H1 (cell line): ENCODE results near the gene TGM6. TPM values are rescaled to one million over a fixed set of nuclear protein-coding genes. Genes with fewer than 3 reads are reported as not detected.

Source experiments
- CTCF ChIA-PET: fragments of 300-600 bp; sonication (Branson Sonifier 250); formaldehyde crosslinking; loops from one replicate; lab custom pipeline; 2021; ENCODE audit not compliant: partially characterized antibody; lab: Charles Lee
- POLR2A ChIA-PET: fragments of 300-600 bp; sonication (Branson Sonifier 250); formaldehyde crosslinking; loops from one replicate; lab custom pipeline; 2021; ENCODE audit warnings: inconsistent platforms; ENCODE audit not compliant: partially characterized antibody; lab: Charles Lee
- DNase-seq, 2 experiments: peaks; one replicate each; pipeline versions ENCODE4 v3.0.0 to v3.0.0-alpha.2; 2010 to 2022; ENCODE audit warnings: low spot score in 2 of 2, low read depth in 1 of 2, mixed read lengths in 1 of 2
- FAIRE-seq: peaks from 2 replicates; lab custom pipeline; 2011; peaks lifted over from hg19 to GRCh38; lab: Jason Lieb, UNC
- H2AFZ ChIP-seq: 2 replicates; pipeline ENCODE4 v1.8.1; 2012; ENCODE audit warnings: low read length, inconsistent platforms
- H2AK5ac ChIP-seq: 2 replicates; pipeline ENCODE4 v1.6.1; 2013; ENCODE audit warnings: low read depth, low read length
- H2BK120ac ChIP-seq: replicated peaks from 2 replicates; pipeline ENCODE3; 2013; ENCODE audit warnings: low read depth, low read length, inconsistent platforms
- H2BK12ac ChIP-seq: 2 replicates; pipeline ENCODE4 v1.6.1; 2013; ENCODE audit warnings: low read depth, low read length
- H2BK15ac ChIP-seq: 2 replicates; pipeline ENCODE4 v1.6.1; 2013; ENCODE audit warnings: low read length
- H2BK20ac ChIP-seq: 2 replicates; pipeline ENCODE4 v1.6.1; 2013; ENCODE audit warnings: low read length
- H2BK5ac ChIP-seq: 2 replicates; pipeline ENCODE4 v1.6.1; 2013; ENCODE audit warnings: low read depth, low read length
- H3K14ac ChIP-seq: 2 replicates; pipeline ENCODE4 v1.6.1; 2013; ENCODE audit warnings: inconsistent platforms; ENCODE audit not compliant: insufficient read length
- H3K18ac ChIP-seq: 2 replicates; pipeline ENCODE4 v1.6.1; 2013; ENCODE audit warnings: low read length; ENCODE audit errors: extremely low read depth
- H3K23ac ChIP-seq: 2 replicates; pipeline ENCODE4 v1.6.1; 2013; ENCODE audit warnings: inconsistent platforms; ENCODE audit not compliant: insufficient read length
- H3K23me2 ChIP-seq: 2 replicates; pipeline ENCODE4 v1.6.1; 2013; ENCODE audit warnings: low read depth, low read length
- H3K27ac ChIP-seq: 2 replicates; pipeline ENCODE4 v1.6.1; 2011; ENCODE audit warnings: low read depth, low read length, inconsistent platforms
- H3K27me3 ChIP-seq, 4 experiments: replicated peaks in 1 of 4; 1 replicate in 1 of 4; 2 replicates in 3 of 4; pipeline versions ENCODE4 v1.6.1 to v1.8.1; 2011 to 2013; ENCODE audit warnings: low read length in 3 of 4, mild to moderate bottlenecking in 3 of 4, inconsistent platforms in 2 of 4, mixed read lengths in 2 of 4, moderate library complexity in 1 of 4; ENCODE audit not compliant: control insufficient read depth in 3 of 4, insufficient read depth in 3 of 4; ENCODE audit errors: extremely low read depth in 1 of 4
- H3K36me3 ChIP-seq, 4 experiments: 2 replicates each; pipeline versions ENCODE4 v1.6.1 to v1.8.1; 2011 to 2013; ENCODE audit warnings: mild to moderate bottlenecking in 4 of 4, low read length in 3 of 4, moderate library complexity in 2 of 4, control low read depth in 1 of 4, inconsistent platforms in 1 of 4; ENCODE audit not compliant: insufficient read depth in 4 of 4, control insufficient read depth in 2 of 4
- H3K4ac ChIP-seq: replicated peaks from 2 replicates; pipeline ENCODE3; 2013; ENCODE audit warnings: low read length, low read depth, mixed read lengths, inconsistent platforms; ENCODE audit not compliant: insufficient read length
- H3K4me1 ChIP-seq, 4 experiments: replicated peaks in 1 of 4; 1 replicate in 1 of 4; 2 replicates in 3 of 4; pipeline versions ENCODE4 v1.6.1 to v1.8.1; 2011 to 2013; ENCODE audit warnings: low read length in 3 of 4, inconsistent platforms in 2 of 4, mixed read lengths in 1 of 4; ENCODE audit not compliant: insufficient read depth in 4 of 4, control insufficient read depth in 3 of 4
- H3K4me2 ChIP-seq, 2 experiments: 2 replicates each; pipeline versions ENCODE4 v1.6.1 to v1.8.1; 2011 to 2013; ENCODE audit warnings: low read depth in 2 of 2, low read length in 2 of 2, control low read depth in 1 of 2, inconsistent platforms in 1 of 2, mild to moderate bottlenecking in 1 of 2; ENCODE audit not compliant: insufficient read depth in 1 of 2
- H3K4me3 ChIP-seq, 4 experiments: fragments of 200-600, 300-600 bp in 1 of 4; sonication (generic), shearing (Covaris generic), sonication (Bioruptor Twin) in 1 of 4; 2 replicates each; pipeline versions ENCODE4 v1.5.1 to v1.8.1; 2011 to 2016; ENCODE audit warnings: low read length in 4 of 4, low read depth in 3 of 4, control low read depth in 2 of 4, inconsistent platforms in 2 of 4, mild to moderate bottlenecking in 2 of 4, mixed read lengths in 1 of 4, moderate library complexity in 1 of 4; ENCODE audit not compliant: insufficient read depth in 2 of 4; ENCODE audit errors: extremely low read depth in 1 of 4
- H3K56ac ChIP-seq: replicated peaks from 2 replicates; pipeline ENCODE3; 2013; ENCODE audit warnings: low read depth, mild to moderate bottlenecking, mixed read lengths, low read length, inconsistent platforms; ENCODE audit not compliant: insufficient read length
- H3K79me1 ChIP-seq: 2 replicates; pipeline ENCODE4 v1.6.1; 2013; ENCODE audit warnings: low read depth, low read length, control low read depth
- H3K79me2 ChIP-seq, 2 experiments: 2 replicates each; pipeline versions ENCODE4 v1.6.1 to v1.8.1; 2012 to 2013; ENCODE audit warnings: low read length in 2 of 2, mild to moderate bottlenecking in 2 of 2, inconsistent platforms in 1 of 2; ENCODE audit not compliant: insufficient read depth in 2 of 2, control insufficient read depth in 1 of 2
- H3K9ac ChIP-seq, 4 experiments: replicated peaks in 1 of 4; 1 replicate in 1 of 4; 2 replicates in 3 of 4; pipeline versions ENCODE4 v1.6.1 to v1.8.1; 2011 to 2013; ENCODE audit warnings: low read depth in 3 of 4, low read length in 3 of 4, control low read depth in 2 of 4, mild to moderate bottlenecking in 2 of 4, moderate library complexity in 2 of 4, inconsistent platforms in 1 of 4; ENCODE audit errors: extremely low read depth in 1 of 4
- H3K9me3 ChIP-seq, 2 experiments: 2 replicates each; pipeline versions ENCODE4 v1.6.1 to v1.8.1; 2012 to 2013; ENCODE audit warnings: mild to moderate bottlenecking in 2 of 2, moderate library complexity in 2 of 2, control low read depth in 1 of 2, inconsistent platforms in 1 of 2, low read depth in 1 of 2, low read length in 1 of 2, mixed read lengths in 1 of 2; ENCODE audit not compliant: insufficient read depth in 2 of 2
- H4K20me1 ChIP-seq, 2 experiments: replicated peaks in 1 of 2; 2 replicates each; pipeline versions ENCODE3 to v1.8.1; 2011 to 2013; ENCODE audit warnings: inconsistent platforms in 2 of 2, low read length in 2 of 2, mild to moderate bottlenecking in 1 of 2; ENCODE audit not compliant: insufficient read depth in 2 of 2, control insufficient read depth in 1 of 2
- H4K5ac ChIP-seq: 2 replicates; pipeline ENCODE4 v1.6.1; 2013; ENCODE audit warnings: low read length, low read depth, mixed read lengths, inconsistent platforms; ENCODE audit not compliant: insufficient read length
- H4K8ac ChIP-seq: 2 replicates; pipeline ENCODE4 v1.8.0; 2013; ENCODE audit warnings: mild to moderate bottlenecking, moderate library complexity, low read length, inconsistent platforms; ENCODE audit not compliant: insufficient read depth; ENCODE audit errors: extremely low read depth
- H4K91ac ChIP-seq: replicated peaks from 2 replicates; pipeline ENCODE3; 2013; ENCODE audit warnings: low read length, mixed read lengths, inconsistent platforms; ENCODE audit not compliant: insufficient read length
- CREB1 ChIP-seq: IDR thresholded peaks from 2 replicates; pipeline ENCODE4 v1.6.1; 2012; ENCODE audit warnings: inconsistent platforms
- KDM4A ChIP-seq: IDR thresholded peaks from one replicate; pipeline ENCODE4 v1.7.1; 2012; ENCODE audit warnings: low read depth, mild to moderate bottlenecking, moderate library complexity, low read length, inconsistent platforms; ENCODE audit not compliant: severe bottlenecking
- WGBS, 2 experiments: shearing (Covaris generic) in 1 of 2; methylation state at CpG; one replicate each; pipeline versions ENCODE4 v1.1.6 to v1.1.7; 2013 to 2015; ENCODE audit warnings: low lambda C conversion rate in 2 of 2, mixed read lengths in 2 of 2, inconsistent platforms in 1 of 2, low coverage in 1 of 2, missing lambda C conversion rate in 1 of 2; ENCODE audit not compliant: insufficient replicate concordance in 2 of 2, insufficient coverage in 1 of 2, insufficient read length in 1 of 2; ENCODE audit errors: extremely low coverage in 1 of 2, missing lambda C conversion rate in 1 of 2; 5-methylcytosine and 5-hydroxymethylcytosine counted together
- polyA plus RNA-seq, 7 experiments: library from polyadenylated mRNA; depleted of rRNA in 3 of 7; stranded (reverse) in 5 of 7; unstranded in 2 of 7; fragments of >200 nt in 5 of 7; fragments of 200-250 nt in 2 of 7; gene quantifications; 1 replicate in 5 of 7; 2 replicates in 1 of 7; 4 replicates in 1 of 7; pipeline versions ENCODE4 v1.2.1 to v1.2.3, GENCODE V29; 2011 to 2013; ENCODE audit warnings: missing spikeins in 2 of 7, mixed read lengths in 2 of 7
- total RNA-seq: library from RNA; stranded (reverse); fragmentation: NEBNext Ultra II Directional; extraction: Animal tissue kit (Norgen Biotek cat#: 25700); gene quantifications from 2 replicates; pipeline ENCODE4 v1.2.1, GENCODE V29; 2021
- TF ChIP-seq, protein P1 (sequence below): IDR thresholded peaks from 2 replicates; pipeline ENCODE4 v1.6.1; 2012; ENCODE audit warnings: inconsistent platforms

The TGM6 gene
- total and polyA plus RNA-seq, 2 of the 8 experiments (the other 6 are each of a cell fraction or from before 2014, with no cell fraction given) = 0.03 TPM; not detected in 1

DNA sequence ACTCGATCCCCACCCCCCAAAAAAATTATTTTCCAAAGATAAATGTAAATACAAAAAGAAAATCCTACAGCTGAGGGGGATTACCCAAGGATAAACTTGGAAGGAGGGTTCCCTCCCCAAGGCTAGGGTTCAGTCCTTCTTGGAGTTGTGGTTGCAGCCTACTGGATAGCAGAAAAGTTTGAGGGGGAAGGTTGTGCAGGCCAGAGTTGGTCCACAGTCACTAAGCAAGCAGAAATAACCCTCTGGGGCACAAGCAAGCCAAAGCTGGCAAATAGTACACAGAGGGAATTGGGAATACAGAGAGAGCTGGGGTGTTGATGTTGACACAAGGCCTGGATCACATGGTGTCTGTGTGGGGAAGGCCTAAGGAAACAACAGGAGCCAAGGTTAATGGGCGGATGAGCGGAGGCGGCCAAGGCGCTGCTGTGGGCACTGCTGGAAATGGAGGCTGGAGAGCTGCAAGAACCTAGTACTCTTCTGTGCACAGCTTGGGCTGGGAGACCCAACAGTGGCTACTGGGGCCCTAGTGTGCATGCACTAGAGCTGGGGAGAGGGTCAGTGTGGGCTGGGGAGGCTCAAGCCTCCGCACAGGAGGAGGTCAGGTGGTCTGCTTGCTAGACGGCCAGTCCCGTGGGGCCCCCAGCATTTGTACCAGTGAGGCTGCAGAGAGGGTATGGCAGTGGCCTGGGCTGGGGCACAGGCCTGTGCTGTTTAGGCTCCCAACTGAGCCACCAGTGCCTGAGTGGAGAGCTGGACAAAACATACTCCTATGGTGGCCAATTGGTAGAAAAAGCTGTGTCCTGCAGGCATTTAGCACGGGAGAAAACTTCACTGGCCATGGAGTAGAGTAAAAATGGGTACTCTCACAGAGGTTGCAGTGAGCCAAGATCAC, 95.4 kb downstream of the TGM6 start:
- no peak overlapping the region for H3K56ac ChIP-seq
- no peak overlapping the region for H2BK12ac ChIP-seq
- no peak overlapping the region for H4K91ac ChIP-seq
- H4K5ac ChIP-seq = no peak overlapping the region
- H3K79me1 ChIP-seq = no peaks in the 10 kb centered on the region
- H3K9ac ChIP-seq = no peak overlapping the region
- H4K20me1 ChIP-seq = no peaks in the 10 kb centered on the region
- TF ChIP-seq CREB1 (no peak), KDM4A (no peak)
- TF ChIP-seq, protein P1, sequence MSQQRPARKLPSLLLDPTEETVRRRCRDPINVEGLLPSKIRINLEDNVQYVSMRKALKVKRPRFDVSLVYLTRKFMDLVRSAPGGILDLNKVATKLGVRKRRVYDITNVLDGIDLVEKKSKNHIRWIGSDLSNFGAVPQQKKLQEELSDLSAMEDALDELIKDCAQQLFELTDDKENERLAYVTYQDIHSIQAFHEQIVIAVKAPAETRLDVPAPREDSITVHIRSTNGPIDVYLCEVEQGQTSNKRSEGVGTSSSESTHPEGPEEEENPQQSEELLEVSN = no peak
- no peak overlapping the region for H2BK15ac ChIP-seq
- POLR2A ChIA-PET = interaction anchor here (1.0 to 2.5 kb wide), 2 partner anchors 9 to 12 kb away, joined by 4 to 25 read pairs; no protein-coding TSS in a partner anchor
- H2AFZ ChIP-seq = no peak overlapping the region
- no peaks in the 10 kb centered on the region for H3K79me2 ChIP-seq
- H2BK20ac ChIP-seq = no peak overlapping the region
- H3K18ac ChIP-seq = no peak overlapping the region
- no peak overlapping the region for H3K14ac ChIP-seq
- no peaks in the 10 kb centered on the region for H3K4me1 ChIP-seq
- 0 out of 2 replicates have a peak overlapping the region, but pooled peaks have one; percentile 9 for H2AK5ac ChIP-seq
- no peak overlapping the region for H2BK120ac ChIP-seq
- peak overlapping the region; percentile 71; the same call in 1 of the 2 replicates for H4K8ac ChIP-seq
- no peak overlapping the region for H3K4ac ChIP-seq
- H3K27me3 ChIP-seq = no peaks in the 10 kb centered on the region; a peak in 1 of 7 replicates
- H3K27ac ChIP-seq = no peak overlapping the region
- no peak overlapping the region for H2BK5ac ChIP-seq
- no peaks in the 10 kb centered on the region; a peak in 1 of 4 replicates for H3K9me3 ChIP-seq
- no peak for DNase-seq
- H3K23ac ChIP-seq = no peak overlapping the region
- peaks cover 2% of the 10 kb centered on the region; the same call in 1 of the 2 replicates for H3K23me2 ChIP-seq
- no peaks in the 10 kb centered on the region for H3K36me3 ChIP-seq
- 92% methylated on average over 9 of the region's 9 CpGs; no CpG with 5 or more reads in 1 of the 2 experiments for WGBS, 2 experiments
- H3K4me2 ChIP-seq = no peak overlapping the region
- H3K4me3 ChIP-seq = no peak overlapping the region
- no peak for FAIRE-seq
- CTCF ChIA-PET = interaction anchor here (0.6 to 2.4 kb wide), 14 partner anchors 8 to 235 kb away, joined by 3 to 13 read pairs (median 5); no protein-coding TSS in a partner anchor
